VCaP (cell line): ENCODE data around the gene WDFY4.

Experiments used
- H3K27ac ChIP-seq: fragments of 450-650 bp; 2 replicates; pipeline ENCODE4 v1.5.1; 2017
- TF ChIP-seq, protein P1 (sequence below): fragments of 450-650 bp; conservative IDR thresholded peaks from 2 replicates; pipeline ENCODE4 v1.5.1; 2017; ENCODE audit warnings: mild to moderate bottlenecking, moderate library complexity

WDFY4 gene

DNA sequence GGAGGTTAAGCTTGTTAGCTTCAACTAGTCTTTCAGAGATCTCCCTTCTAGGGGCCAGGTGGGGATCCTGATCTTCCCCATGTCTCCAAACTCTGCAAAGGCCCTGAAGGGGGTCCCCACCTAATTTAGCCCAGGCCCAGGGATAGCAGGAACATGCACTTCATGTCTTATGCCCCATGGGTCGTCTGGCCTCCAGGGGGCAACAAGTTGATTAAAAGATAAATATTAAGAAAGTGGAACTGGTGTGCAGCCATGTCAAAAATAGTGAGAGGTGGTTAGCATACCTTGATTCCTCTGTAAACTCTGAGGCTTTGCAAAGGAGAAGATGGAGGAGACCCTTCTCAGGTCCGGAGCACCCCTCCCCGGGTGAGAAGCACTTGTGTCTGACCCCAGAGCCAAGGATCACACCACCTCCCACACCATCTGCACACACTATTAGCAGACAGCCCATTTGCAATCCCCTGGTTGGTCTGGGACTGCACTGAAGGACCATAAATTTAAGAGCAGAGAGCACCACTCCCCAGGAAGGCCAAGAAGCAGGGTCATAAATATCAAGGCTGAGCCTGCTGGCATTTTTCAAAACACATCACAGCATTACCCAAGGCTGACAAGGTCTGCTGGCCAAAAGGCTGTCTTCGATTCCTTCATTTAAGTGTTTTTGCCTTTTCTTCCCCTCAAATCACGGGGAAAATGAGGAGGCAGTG, 299.1 kb downstream of the WDFY4 start:
- H3K27ac ChIP-seq, result no peak overlapping the region
- TF ChIP-seq, protein P1, sequence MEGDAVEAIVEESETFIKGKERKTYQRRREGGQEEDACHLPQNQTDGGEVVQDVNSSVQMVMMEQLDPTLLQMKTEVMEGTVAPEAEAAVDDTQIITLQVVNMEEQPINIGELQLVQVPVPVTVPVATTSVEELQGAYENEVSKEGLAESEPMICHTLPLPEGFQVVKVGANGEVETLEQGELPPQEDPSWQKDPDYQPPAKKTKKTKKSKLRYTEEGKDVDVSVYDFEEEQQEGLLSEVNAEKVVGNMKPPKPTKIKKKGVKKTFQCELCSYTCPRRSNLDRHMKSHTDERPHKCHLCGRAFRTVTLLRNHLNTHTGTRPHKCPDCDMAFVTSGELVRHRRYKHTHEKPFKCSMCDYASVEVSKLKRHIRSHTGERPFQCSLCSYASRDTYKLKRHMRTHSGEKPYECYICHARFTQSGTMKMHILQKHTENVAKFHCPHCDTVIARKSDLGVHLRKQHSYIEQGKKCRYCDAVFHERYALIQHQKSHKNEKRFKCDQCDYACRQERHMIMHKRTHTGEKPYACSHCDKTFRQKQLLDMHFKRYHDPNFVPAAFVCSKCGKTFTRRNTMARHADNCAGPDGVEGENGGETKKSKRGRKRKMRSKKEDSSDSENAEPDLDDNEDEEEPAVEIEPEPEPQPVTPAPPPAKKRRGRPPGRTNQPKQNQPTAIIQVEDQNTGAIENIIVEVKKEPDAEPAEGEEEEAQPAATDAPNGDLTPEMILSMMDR, result no peak

DNA sequence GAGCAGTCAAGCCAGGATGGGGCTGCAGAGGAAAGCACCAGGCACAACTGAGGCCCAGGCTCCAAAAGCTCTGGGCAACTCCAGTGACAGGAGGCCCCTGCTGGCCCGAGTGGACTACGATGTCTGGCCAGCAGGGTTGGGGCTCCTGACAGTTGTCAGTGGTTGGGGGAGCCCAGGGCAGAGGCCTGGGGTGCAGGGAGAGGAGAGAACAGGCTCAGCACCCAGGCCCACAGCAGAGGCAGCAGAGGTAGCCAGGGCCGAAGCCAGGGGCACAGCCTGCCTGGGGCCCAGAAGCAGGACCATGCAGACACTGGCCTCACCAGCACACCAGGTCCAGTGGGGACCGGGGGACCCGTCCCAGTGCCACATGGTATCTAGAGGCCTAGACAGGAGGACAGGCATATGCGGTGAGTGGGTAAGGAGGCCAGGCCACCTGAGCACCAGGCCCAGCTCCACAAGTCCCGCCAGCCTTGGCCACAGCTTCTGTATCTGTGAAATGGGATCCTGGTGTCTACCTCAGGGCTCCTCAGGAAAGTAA, 301.0 kb downstream of the WDFY4 start:
- no peak overlapping the region for H3K27ac ChIP-seq
- TF ChIP-seq, protein P1, result no peak

DNA sequence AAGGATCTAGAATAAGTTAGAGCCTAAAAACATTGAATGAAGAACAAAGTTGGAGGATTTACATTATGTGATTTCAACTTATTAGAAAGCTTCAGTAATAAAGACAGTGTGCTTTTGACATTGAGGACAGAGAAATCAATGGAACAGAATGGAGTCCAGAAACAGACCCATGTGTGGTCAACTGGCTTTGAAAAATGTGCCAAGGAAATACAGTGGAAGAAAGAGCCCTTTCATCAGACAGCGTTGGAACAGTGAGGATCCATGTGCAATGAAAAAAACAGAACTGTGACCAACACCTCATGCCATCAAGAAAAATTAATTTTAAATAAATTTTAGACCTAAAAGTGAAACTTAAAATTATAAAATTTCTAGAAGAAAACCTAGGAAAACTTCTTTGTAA, 305.6 kb downstream of the WDFY4 start:
- TF ChIP-seq, protein P1, result no peak
- no peak overlapping the region for H3K27ac ChIP-seq

DNA sequence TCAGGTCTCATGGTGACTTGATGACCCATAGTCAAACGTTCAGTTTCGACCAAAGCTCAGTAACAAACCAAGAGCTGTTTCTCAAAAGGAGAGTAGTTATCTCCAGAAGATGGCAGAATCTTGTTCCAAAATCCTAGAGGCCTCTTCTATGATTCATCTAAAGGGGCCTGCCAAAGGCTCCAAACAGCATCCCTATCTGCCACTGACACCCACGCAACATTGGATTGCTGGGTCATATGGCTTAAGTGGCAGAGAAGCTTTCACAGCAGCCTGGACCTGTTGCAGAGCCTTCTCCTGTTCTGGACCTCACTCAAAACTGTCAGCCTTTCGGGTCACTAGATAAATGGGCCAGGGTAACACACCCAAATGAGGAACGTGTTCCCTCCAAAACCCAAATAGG, 309.0 kb downstream of the WDFY4 start:
- TF ChIP-seq, protein P1, result no peak
- no peak overlapping the region for H3K27ac ChIP-seq

DNA sequence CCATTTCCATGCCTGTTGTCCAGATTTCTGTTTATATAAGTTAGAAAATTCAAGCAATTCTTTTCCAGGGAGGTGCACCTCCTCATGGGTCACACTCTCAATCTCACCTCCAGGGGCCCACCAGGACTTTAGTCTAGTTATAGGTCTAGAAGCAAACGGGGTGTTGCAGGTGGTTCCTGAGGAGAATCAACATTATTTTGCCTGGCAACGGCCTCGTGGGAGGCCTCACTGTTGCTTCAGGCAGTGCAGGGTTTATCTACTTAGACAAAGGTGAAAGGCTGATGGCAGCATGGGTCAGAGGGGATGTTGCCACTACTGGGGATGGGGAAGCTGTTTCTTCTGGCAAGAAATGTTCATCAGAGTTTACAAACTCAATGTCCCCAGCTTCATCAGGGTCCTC, 311.7 kb downstream of the WDFY4 start:
- TF ChIP-seq, protein P1, result no peak
- H3K27ac ChIP-seq, result no peak overlapping the region

DNA sequence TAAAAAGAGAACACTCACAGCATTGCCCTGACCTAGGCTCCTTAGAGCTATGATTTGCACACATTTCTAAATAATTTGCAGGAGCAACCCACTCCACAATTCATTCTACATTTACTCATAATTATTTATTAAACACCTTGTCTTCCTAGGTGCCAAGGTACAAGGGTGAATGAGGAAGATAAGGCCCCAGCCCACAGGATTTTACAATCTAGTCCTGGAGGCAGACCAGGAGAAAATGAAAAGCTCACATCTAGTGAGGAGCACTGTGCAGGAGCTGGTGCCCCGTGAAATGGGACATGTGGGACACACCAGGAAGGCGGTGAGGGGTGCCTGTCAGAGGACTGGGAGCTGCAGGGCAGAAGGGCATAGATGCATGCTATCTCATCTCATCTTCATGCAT, 314.7 kb downstream of the WDFY4 start:
- TF ChIP-seq, protein P1, result no peak
- no peak overlapping the region for H3K27ac ChIP-seq

DNA sequence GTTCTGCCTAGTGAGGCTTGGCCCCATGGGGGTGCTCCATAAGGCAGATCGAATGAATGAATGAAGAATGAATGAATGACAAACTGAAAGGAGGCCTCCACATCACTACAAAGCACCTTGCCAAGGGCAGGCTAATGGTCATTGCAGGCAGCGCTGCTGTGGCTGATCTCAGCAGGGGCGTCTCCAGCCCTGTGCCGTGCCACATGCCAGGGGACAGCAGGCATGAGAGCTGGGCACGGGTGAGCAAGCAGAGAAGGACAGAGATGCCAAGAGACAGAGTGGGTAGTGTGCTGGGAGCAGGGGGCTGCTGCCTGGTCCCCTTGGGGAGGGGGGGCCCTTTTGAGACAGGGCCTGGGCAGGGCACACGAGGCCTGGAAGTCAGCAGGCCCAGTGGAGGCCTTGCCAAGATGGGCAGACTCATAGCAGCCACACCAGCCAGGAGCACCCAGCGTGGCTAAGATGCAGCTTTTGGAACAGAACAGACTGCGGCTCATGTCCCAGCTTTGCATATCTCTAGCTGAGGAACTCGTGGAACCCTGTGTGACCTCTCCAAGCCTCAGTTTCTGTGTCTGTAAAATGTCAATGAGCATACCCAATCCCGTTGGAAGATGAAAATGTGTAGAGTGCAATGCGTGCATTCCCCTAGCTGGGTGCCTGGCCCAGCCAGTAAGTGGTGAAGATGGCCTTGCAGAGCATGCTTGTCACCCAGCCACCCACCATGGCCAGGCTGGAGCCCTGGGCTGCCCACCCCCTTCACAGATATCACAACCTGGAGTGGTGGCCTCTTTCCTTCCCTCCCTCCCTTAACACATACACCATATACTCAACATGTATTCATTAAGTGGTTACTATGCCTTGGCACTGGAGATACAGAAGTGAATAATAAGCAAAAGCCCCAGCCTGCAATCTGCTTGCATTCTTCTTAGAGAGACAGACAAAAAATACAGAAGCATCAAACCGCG, 316.0 kb downstream of the WDFY4 start:
- TF ChIP-seq, protein P1, result no peak
- H3K27ac ChIP-seq, result no peak overlapping the region
